B cell (primary cell): ENCODE results near the gene CD72. TPM values are rescaled to one million over a fixed set of nuclear protein-coding genes. Genes with fewer than 3 reads are reported as not detected.

ENCODE experiments used
- ATAC-seq: fragments of 200-7000 bp; cut with Tn5 transposase; one replicate; pipeline ENCODE4 v1.10.0; 2021; ENCODE audit warnings: low read depth, mild to moderate bottlenecking, moderate number of reproducible peaks, moderate library complexity
- CTCF ChIA-PET: fragments of 350-600 bp; sonication (Branson Sonifier 250); formaldehyde crosslinking; loops from one replicate; lab custom pipeline; 2021; ENCODE audit warnings: antibody characterized with exemption, inconsistent platforms; lab: Charles Lee
- POLR2A ChIA-PET: fragments of 350-600 bp; sonication (Branson Sonifier 250); formaldehyde crosslinking; loops from one replicate; lab custom pipeline; 2021; ENCODE audit warnings: antibody characterized with exemption; lab: Charles Lee
- DNase-seq: peaks from one replicate; pipeline ENCODE4 v3.0.0; 2013
- H2AFZ ChIP-seq: 2 replicates; pipeline ENCODE4 v1.6.1; 2012; ENCODE audit warnings: mild to moderate bottlenecking, low read depth, low read length; ENCODE audit not compliant: insufficient read depth, poor library complexity, severe bottlenecking
- H3K27ac ChIP-seq, 2 donors: 1 replicate in 1 of 2; 2 replicates in 1 of 2; pipeline ENCODE4 v1.5.1; 2012 to 2013; ENCODE audit warnings: low read length in 2 of 2, mild to moderate bottlenecking in 2 of 2, moderate library complexity in 1 of 2
- H3K27me3 ChIP-seq, 4 experiments: fragments of 200-600 bp in 1 of 4; sonication (generic) in 1 of 4; replicated peaks in 1 of 4; 1 replicate in 2 of 4; 2 replicates in 2 of 4; pipeline versions ENCODE4 v1.6.1 to v1.7.0; 2013 to 2016; ENCODE audit warnings: low read length in 3 of 4, mild to moderate bottlenecking in 2 of 4, mixed read lengths in 1 of 4, moderate library complexity in 1 of 4; ENCODE audit not compliant: insufficient read depth in 4 of 4, control insufficient read depth in 3 of 4; ENCODE audit errors: control extremely low read depth in 1 of 4
- H3K36me3 ChIP-seq, 2 experiments: replicated peaks in 1 of 2; 1 replicate in 1 of 2; 2 replicates in 1 of 2; pipeline versions ENCODE4 v1.6.1 to v1.7.1; 2013; ENCODE audit warnings: low read length in 1 of 2; ENCODE audit not compliant: insufficient read depth in 2 of 2, control insufficient read depth in 1 of 2; ENCODE audit errors: control extremely low read depth in 1 of 2, extremely low read depth in 1 of 2
- H3K4me1 ChIP-seq, 2 donors: fragments of 200-600 bp in 1 of 2; sonication (generic) in 1 of 2; 1 replicate in 1 of 2; 2 replicates in 1 of 2; pipeline versions ENCODE4 v1.5.1 to v1.6.1; 2013 to 2017; ENCODE audit warnings: low read length in 2 of 2; ENCODE audit not compliant: control insufficient read depth in 2 of 2, insufficient read depth in 2 of 2
- H3K4me2 ChIP-seq: replicated peaks from 2 replicates; pipeline ENCODE3; 2012; ENCODE audit warnings: mild to moderate bottlenecking, low read depth, low read length; ENCODE audit not compliant: poor library complexity, severe bottlenecking
- H3K4me3 ChIP-seq, 5 experiments: fragments of 200-600 bp in 1 of 5; sonication (generic) in 1 of 5; 1 replicate in 3 of 5; 2 replicates in 2 of 5; pipeline versions ENCODE4 v1.5.1 to v1.7.0; 2011 to 2016; ENCODE audit warnings: low read length in 4 of 5, mild to moderate bottlenecking in 4 of 5, low read depth in 2 of 5, control low read depth in 1 of 5, moderate library complexity in 1 of 5; ENCODE audit not compliant: insufficient read depth in 1 of 5; ENCODE audit errors: control extremely low read depth in 1 of 5, extremely low read depth in 1 of 5
- H3K79me2 ChIP-seq: fragments of 200-600 bp; sonication (generic); one replicate; pipeline ENCODE4 v1.6.0; 2016; ENCODE audit warnings: low read length; ENCODE audit not compliant: control insufficient read depth, insufficient read depth
- H3K9ac ChIP-seq: fragments of 200-600 bp; sonication (generic); 2 replicates; pipeline ENCODE4 v1.6.1; 2017; ENCODE audit warnings: mild to moderate bottlenecking, low read length, moderate library complexity
- H3K9me3 ChIP-seq, 3 donors: one replicate each; pipeline versions ENCODE4 v1.6.1 to v1.7.1; 2013; ENCODE audit warnings: low read length in 2 of 3; ENCODE audit not compliant: control insufficient read depth in 2 of 3, insufficient read depth in 1 of 3; ENCODE audit errors: control extremely low read depth in 1 of 3
- H4K20me1 ChIP-seq: 2 replicates; pipeline ENCODE4 v1.6.0; 2012; ENCODE audit warnings: mild to moderate bottlenecking, low read length; ENCODE audit not compliant: insufficient read depth, control insufficient read depth, poor library complexity, severe bottlenecking
- H3K27ac Mint-ChIP-seq: one replicate; pipeline ENCODE4 v1.8.0; 2021; ENCODE audit warnings: mixed read lengths
- H3K27me3 Mint-ChIP-seq: one replicate; pipeline ENCODE4 v1.8.0; 2021; ENCODE audit warnings: mixed read lengths
- H3K4me1 Mint-ChIP-seq: one replicate; pipeline ENCODE4 v1.8.0; 2021; ENCODE audit warnings: mixed read lengths
- H3K4me3 Mint-ChIP-seq: one replicate; pipeline ENCODE4 v1.8.0; 2021; ENCODE audit warnings: mixed read lengths
- H3K9me3 Mint-ChIP-seq: one replicate; pipeline ENCODE4 v1.8.0; 2022; ENCODE audit warnings: mixed read lengths; ENCODE audit not compliant: insufficient read depth
- CTCF ChIP-seq: fragments of 200-600 bp; IDR thresholded peaks from one replicate; pipeline ENCODE4 v1.8.0; 2022; ENCODE audit warnings: antibody characterized with exemption, mild to moderate bottlenecking
- EZH2 ChIP-seq: IDR thresholded peaks from 2 replicates; pipeline ENCODE4 v1.6.1; 2012; ENCODE audit warnings: borderline replicate concordance, low read depth, mild to moderate bottlenecking, moderate library complexity, low read length; ENCODE audit not compliant: insufficient read depth, poor library complexity, severe bottlenecking
- WGBS: methylation state at CpG from one replicate; pipeline ENCODE4 v1.1.5; 2013; ENCODE audit warnings: missing lambda C conversion rate; ENCODE audit not compliant: insufficient coverage; 5-methylcytosine and 5-hydroxymethylcytosine counted together
- intact Hi-C: fragments of 100-400 bp; cut with micrococcal nuclease; formaldehyde crosslinking; loops from one replicate; pipeline ENCODE4 v1.10.0; 2022
- polyA plus RNA-seq: library from polyadenylated mRNA; depleted of rRNA; stranded (reverse); fragments of >200 nt; gene quantifications from 2 replicates; pipeline ENCODE4 v1.2.3, GENCODE V29; 2012
- total RNA-seq, 2 donors: library from RNA; stranded (reverse); fragments of 120-200 nt in 1 of 2; gene quantifications; 1 replicate in 1 of 2; 2 replicates in 1 of 2; pipeline versions ENCODE4 v1.2.3 to v1.2.4, GENCODE V29; 2013 to 2022

The CD72 gene
- total and polyA plus RNA-seq, 2 donors (not counting 1 experiment from before 2014, with no cell fraction given): 94.6 to 436 TPM

GRCh38 chr9:35615981-35616680 is 2.1 kb downstream of the CD72 start:
- Histone ChIP-seq H4K20me1 (peaks cover 41% of the 10 kb centered on the region), H3K79me2 (peaks cover 48% of the 10 kb centered on the region), H3K9me3 (no peaks in the 10 kb centered on the region), H2AFZ (peak overlapping the region; percentile 56), H3K36me3 (peaks cover 13 to 49% of the 10 kb centered on the region in 2 experiments), H3K4me2 (peak overlapping the region; percentile 76), H3K9ac (peak overlapping the region; percentile 93), H3K4me1 (peaks cover 77 to 95% of the 10 kb centered on the region in 2 donors), H3K4me3 (peak overlapping the region; percentile 32 to 91 (median 85)), H3K27me3 (no peaks in the 10 kb centered on the region), H3K27ac (peak overlapping the region; percentile 95 to 97)
- H3K9me3 Mint-ChIP-seq: no peaks in the 10 kb centered on the region
- H3K4me3 Mint-ChIP-seq: peak overlapping the region; percentile 86
- H3K27me3 Mint-ChIP-seq: no peaks in the 10 kb centered on the region
- TF ChIP-seq CTCF: no peak
- no peak for TF ChIP-seq EZH2
- no peak for DNase-seq
- H3K4me1 Mint-ChIP-seq: peaks cover 94% of the 10 kb centered on the region
- POLR2A ChIA-PET: interaction anchor here (0.6 to 7.1 kb wide), 10 partner anchors 11 to 576 kb away, joined by 3 to 114 read pairs (median 4); partner anchors contain the start of genes CCDC107, CREB3, RMRP and SIT1
- 84% methylated on average over 17 of the region's 17 CpGs for WGBS
- CTCF ChIA-PET: interaction anchor here (0.7 to 14.3 kb wide), 19 partner anchors 8 to 266 kb away, joined by 3 to 357 read pairs (median 5); partner anchors contain the start of genes ARHGEF39, CCDC107, CREB3 and RMRP
- H3K27ac Mint-ChIP-seq: peak overlapping the region; percentile 86
- intact Hi-C loops: no loop called here
- no peak for ATAC-seq

DNA sequence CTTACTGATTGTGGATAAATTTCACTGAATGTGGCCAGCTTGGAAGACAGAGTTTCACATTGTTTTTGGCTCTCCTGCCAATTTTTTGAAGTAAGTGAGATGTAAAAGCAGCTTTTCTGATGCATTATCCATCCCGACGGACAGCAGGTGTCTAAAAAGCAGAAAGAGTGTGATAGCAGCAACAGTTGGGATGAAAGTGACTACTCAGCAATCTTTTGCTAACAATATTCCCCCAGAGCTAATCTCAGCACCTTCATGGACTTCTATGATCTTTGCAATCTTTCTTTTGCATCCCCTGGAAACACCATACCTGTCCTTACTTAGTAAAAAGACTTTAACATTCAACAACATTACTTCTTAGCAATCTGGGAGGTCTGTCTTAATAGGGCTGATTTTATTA is 5.4 kb downstream of the CD72 start:
- Histone ChIP-seq H3K36me3 (peaks cover 18 to 78% of the 10 kb centered on the region in 2 experiments), H3K79me2 (peaks cover 56% of the 10 kb centered on the region), H3K4me3 (no peak overlapping the region), H3K9me3 (no peaks in the 10 kb centered on the region), H3K27me3 (no peaks in the 10 kb centered on the region), H3K27ac (peak overlapping the region in 1 of 2 donors; percentile 95), H3K4me2 (peak overlapping the region; percentile 49), H4K20me1 (peaks cover 68% of the 10 kb centered on the region), H3K4me1 (peaks cover 55 to 87% of the 10 kb centered on the region in 2 donors), H3K9ac (no peak overlapping the region), H2AFZ (no peak overlapping the region)
- WGBS: no CpG with 5 or more reads among the region's 2 CpGs
- H3K27me3 Mint-ChIP-seq: no peaks in the 10 kb centered on the region
- ATAC-seq: no peak
- no peak overlapping the region for H3K4me3 Mint-ChIP-seq
- peaks cover 69% of the 10 kb centered on the region for H3K4me1 Mint-ChIP-seq
- no peaks in the 10 kb centered on the region for H3K9me3 Mint-ChIP-seq
- intact Hi-C loops: no loop called here
- TF ChIP-seq EZH2 (no peak), CTCF (no peak)
- peak overlapping the region; percentile 86 for H3K27ac Mint-ChIP-seq
- ChIA-PET CTCF (interaction anchor here (0.7 to 14.3 kb wide), 14 partner anchors 8 to 269 kb away, joined by 3 to 357 read pairs (median 9); partner anchors contain the start of genes ARHGEF39, CCDC107, CREB3 and RMRP), POLR2A (interaction anchor here (1.4 to 1.7 kb wide), 3 partner anchors 23 to 52 kb away, joined by 4 to 7 read pairs (median 4); partner anchors contain the start of gene ARHGEF39)
- DNase-seq: no peak
